HepG2 (cell line): ENCODE data around the gene WWP2. TPM values are rescaled to one million over a fixed set of nuclear protein-coding genes. Genes with fewer than 3 reads are reported as not detected.

Experiments
- CC2D1A ChIP-seq: sonication (generic); formaldehyde crosslinking; IDR thresholded peaks from 2 replicates; pipeline ENCODE4 v1.8.1; 2023; ENCODE audit warnings: mild to moderate bottlenecking, missing genetic modification reagents
- CENPT ChIP-seq: sonication (generic); formaldehyde crosslinking; IDR thresholded peaks from 2 replicates; pipeline ENCODE4 v1.8.0; 2022; ENCODE audit warnings: low read depth, mild to moderate bottlenecking, moderate library complexity, missing genetic modification reagents
- DNMT3B ChIP-seq: conservative IDR thresholded peaks from 2 replicates; pipeline ENCODE4 v1.6.1; 2016; ENCODE audit warnings: missing biosample characterization, control low read depth
- GABPA ChIP-seq, 2 experiments: IDR thresholded peaks; 2 replicates each; pipeline ENCODE4 v1.6.1; 2011 to 2016; ENCODE audit warnings: low read depth in 2 of 2, low read length in 1 of 2, missing biosample characterization in 1 of 2, missing genetic modification characterization in 1 of 2
- GATAD2A ChIP-seq: IDR thresholded peaks from 2 replicates; pipeline ENCODE4 v1.6.1; 2016
- HES4 ChIP-seq: sonication (generic); formaldehyde crosslinking; IDR thresholded peaks from 2 replicates; pipeline ENCODE4 v1.9.0; 2021; ENCODE audit warnings: mild to moderate bottlenecking, missing genetic modification reagents, borderline replicate concordance
- JUNB ChIP-seq: sonication (generic); formaldehyde crosslinking; IDR thresholded peaks from 2 replicates; pipeline ENCODE4 v1.8.0; 2022; ENCODE audit warnings: missing genetic modification reagents, mild to moderate bottlenecking, borderline replicate concordance
- KLF16 ChIP-seq, 2 experiments: sonication (generic) in 1 of 2; formaldehyde crosslinking in 1 of 2; IDR thresholded peaks; 2 replicates each; pipeline versions ENCODE4 v1.6.1 to v1.8.0; 2016 to 2023; ENCODE audit warnings: missing genetic modification reagents in 2 of 2, missing compliant biosample characterization in 1 of 2
- NONO ChIP-seq, 2 experiments: fragments of 450-650 bp in 1 of 2; sonication (generic) in 1 of 2; formaldehyde crosslinking in 1 of 2; IDR thresholded peaks in 1 of 2; conservative IDR thresholded peaks in 1 of 2; 2 replicates each; pipeline versions ENCODE4 v1.6.1 to v1.8.0; 2017 to 2022; ENCODE audit warnings: mild to moderate bottlenecking in 1 of 2, missing genetic modification reagents in 1 of 2, moderate library complexity in 1 of 2
- RXRB ChIP-seq: IDR thresholded peaks from 2 replicates; pipeline ENCODE4 v1.6.1; 2016; ENCODE audit warnings: borderline replicate concordance, missing genetic modification reagents, missing compliant biosample characterization
- SCMH1 ChIP-seq: sonication (generic); formaldehyde crosslinking; IDR thresholded peaks from 2 replicates; pipeline ENCODE4 v1.9.0; 2021; ENCODE audit warnings: missing genetic modification reagents, mild to moderate bottlenecking, borderline replicate concordance
- SIN3B ChIP-seq: fragments of 150-350 bp; IDR thresholded peaks from 2 replicates; pipeline ENCODE4 v1.6.1; 2014; ENCODE audit warnings: low read length
- STAT5B ChIP-seq: sonication (generic); formaldehyde crosslinking; IDR thresholded peaks from 2 replicates; pipeline ENCODE4 v1.4.0; 2020; ENCODE audit warnings: missing genetic modification reagents
- TRAFD1 ChIP-seq: sonication (generic); formaldehyde crosslinking; IDR thresholded peaks from 2 replicates; pipeline ENCODE4 v1.5.1; 2020; ENCODE audit warnings: missing genetic modification reagents, mild to moderate bottlenecking, borderline replicate concordance
- ZBTB10 ChIP-seq: sonication (generic); formaldehyde crosslinking; IDR thresholded peaks from 2 replicates; pipeline ENCODE4 v1.4.0; 2020; ENCODE audit warnings: missing genetic modification reagents, borderline replicate concordance
- ZNF207 ChIP-seq: fragments of 450-650 bp; IDR thresholded peaks from 2 replicates; pipeline ENCODE4 v1.6.1; 2016; ENCODE audit warnings: antibody characterized with exemption, borderline replicate concordance
- ZNF274 ChIP-seq: sonication (generic); formaldehyde crosslinking; IDR thresholded peaks from 2 replicates; pipeline ENCODE4 v1.5.1; 2020; ENCODE audit warnings: mild to moderate bottlenecking, missing genetic modification reagents
- ZNF44 ChIP-seq: sonication (generic); formaldehyde crosslinking; IDR thresholded peaks from 2 replicates; pipeline ENCODE4 v1.5.1; 2020; ENCODE audit warnings: mild to moderate bottlenecking, missing genetic modification reagents
- ZNF484 ChIP-seq: sonication (generic); formaldehyde crosslinking; IDR thresholded peaks from 2 replicates; pipeline ENCODE4 v1.5.1; 2020; ENCODE audit warnings: mild to moderate bottlenecking, low read depth, missing genetic modification reagents, borderline replicate concordance
- ZNF496 ChIP-seq: sonication (generic); formaldehyde crosslinking; IDR thresholded peaks from 2 replicates; pipeline ENCODE4 v1.8.1; 2023; ENCODE audit warnings: mild to moderate bottlenecking, moderate library complexity, missing genetic modification reagents; ENCODE audit not compliant: insufficient replicate concordance
- ZNF75D ChIP-seq: sonication (generic); formaldehyde crosslinking; IDR thresholded peaks from 2 replicates; pipeline ENCODE4 v1.8.1; 2023; ENCODE audit warnings: missing genetic modification reagents, mild to moderate bottlenecking, borderline replicate concordance
- ZNF788 ChIP-seq: sonication (generic); formaldehyde crosslinking; IDR thresholded peaks from 2 replicates; pipeline ENCODE4 v1.5.0; 2020; ENCODE audit warnings: mild to moderate bottlenecking, missing genetic modification reagents, borderline replicate concordance
- polyA plus RNA-seq, 8 experiments: library from polyadenylated mRNA; depleted of rRNA in 3 of 8; stranded (reverse) in 7 of 8; unstranded in 1 of 8; fragments of >200 nt; fragmentation: Illumina TruSeq in 4 of 8; extraction: Trizol in 4 of 8; gene quantifications; 2 replicates each; pipeline versions ENCODE4 v1.2.1 to v1.2.3, GENCODE V29; 2011 to 2016; ENCODE audit warnings: low read depth in 4 of 8, missing spikeins in 1 of 8, mixed read lengths in 1 of 8; ENCODE audit not compliant: insufficient read depth in 1 of 8
- total RNA-seq, 5 experiments: library from RNA; depleted of rRNA; stranded (reverse); fragments of >200 nt; fragmentation: Illumina TruSeq; extraction: Trizol; gene quantifications; 2 replicates each; pipeline ENCODE4 v1.2.3, GENCODE V29; 2016; ENCODE audit warnings: low read depth in 1 of 5
- TF ChIP-seq, protein P1 (sequence below): sonication (generic); formaldehyde crosslinking; IDR thresholded peaks from 2 replicates; pipeline ENCODE4 v1.4.0; 2020; ENCODE audit warnings: missing genetic modification reagents, mild to moderate bottlenecking, borderline replicate concordance

Gene WWP2
- total and polyA plus RNA-seq, 2 of the 13 experiments (the other 11 are each of a cell fraction or from before 2014, with no cell fraction given) = 11.4 to 28.2 TPM

- TF ChIP-seq ZBTB10 (CRISPR knock-in tag) = peak; percentile 51; the same call in 1 of the 2 replicates
- no peak; the same call in 1 of the 2 replicates for TF ChIP-seq STAT5B (CRISPR knock-in tag)
- no peak for TF ChIP-seq ZNF75D (CRISPR knock-in tag)
- no peak for TF ChIP-seq ZNF207
- TF ChIP-seq ZNF496 = no peak
- no peak for TF ChIP-seq HES4 (CRISPR knock-in tag)
- TF ChIP-seq TRAFD1 (CRISPR knock-in tag) = no peak
- TF ChIP-seq NONO (IDR thresholded peaks at IDR 0.05) = no peak
- TF ChIP-seq NONO (CRISPR knock-in tag; conservative IDR thresholded peaks at IDR 0.05) = no peak
- no peak for TF ChIP-seq JUNB (CRISPR knock-in tag)
- TF ChIP-seq GATAD2A (CRISPR knock-in tag) = peak; percentile 70
- peak; percentile 47; the same call in 1 of the 2 replicates for TF ChIP-seq RXRB (CRISPR knock-in tag)
- no peak for TF ChIP-seq CC2D1A (CRISPR knock-in tag)
- TF ChIP-seq KLF16 (CRISPR knock-in tag; IDR thresholded peaks at IDR 0.05) = 0 out of 4 replicates have a peak, but pooled peaks of 1 of the 2 experiments have one; percentile 34
- TF ChIP-seq GABPA (IDR thresholded peaks at IDR 0.05; ENCODE audit: low read depth, low read length) = no peak
- TF ChIP-seq GABPA (CRISPR knock-in tag; IDR thresholded peaks at IDR 0.05; ENCODE audit: low read depth) = no peak
- TF ChIP-seq SCMH1 = no peak
- no peak; the same call in 1 of the 2 replicates for TF ChIP-seq DNMT3B
- TF ChIP-seq ZNF788 (CRISPR knock-in tag) = peak; percentile 43; the same call in 1 of the 2 replicates
- no peak for TF ChIP-seq ZNF484 (CRISPR knock-in tag)
- TF ChIP-seq SIN3B = no peak
- no peak for TF ChIP-seq CENPT (CRISPR knock-in tag)
- no peak for TF ChIP-seq ZNF274 (CRISPR knock-in tag)
- TF ChIP-seq, protein P1, sequence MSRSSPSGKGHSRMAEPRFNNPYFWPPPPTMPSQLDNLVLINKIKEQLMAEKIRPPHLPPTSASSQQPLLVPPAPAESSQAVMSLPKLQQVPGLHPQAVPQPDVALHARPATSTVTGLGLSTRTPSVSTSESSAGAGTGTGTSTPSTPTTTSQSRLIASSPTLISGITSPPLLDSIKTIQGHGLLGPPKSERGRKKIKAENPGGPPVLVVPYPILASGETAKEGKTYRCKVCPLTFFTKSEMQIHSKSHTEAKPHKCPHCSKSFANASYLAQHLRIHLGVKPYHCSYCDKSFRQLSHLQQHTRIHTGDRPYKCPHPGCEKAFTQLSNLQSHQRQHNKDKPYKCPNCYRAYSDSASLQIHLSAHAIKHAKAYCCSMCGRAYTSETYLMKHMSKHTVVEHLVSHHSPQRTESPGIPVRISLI (CRISPR knock-in tag) = peak; percentile 82; the same call in 1 of the 2 replicates
- no peak for TF ChIP-seq ZNF44 (CRISPR knock-in tag)
These were observed 69.3 kb downstream of the WWP2 start (continued) for GRCh38 chr16:69831212-69832123.
